NK-92 treated with Interleukin-12 subunit alpha and Interleukin-12 subunit beta, amount 100 ng/mL, for 24 hours (cell line): ENCODE measurements around the gene C20orf144.
"Not testable (repeated sequence)": the region's sequence is repeated elsewhere in the genome, so short reads cannot be mapped to it uniquely, and the experiment has no call there.

Experiments
- DNase-seq: peaks from one replicate; lab custom pipeline; 2025; lab: John Stamatoyannopoulos, UW

The C20orf144 gene

DNA sequence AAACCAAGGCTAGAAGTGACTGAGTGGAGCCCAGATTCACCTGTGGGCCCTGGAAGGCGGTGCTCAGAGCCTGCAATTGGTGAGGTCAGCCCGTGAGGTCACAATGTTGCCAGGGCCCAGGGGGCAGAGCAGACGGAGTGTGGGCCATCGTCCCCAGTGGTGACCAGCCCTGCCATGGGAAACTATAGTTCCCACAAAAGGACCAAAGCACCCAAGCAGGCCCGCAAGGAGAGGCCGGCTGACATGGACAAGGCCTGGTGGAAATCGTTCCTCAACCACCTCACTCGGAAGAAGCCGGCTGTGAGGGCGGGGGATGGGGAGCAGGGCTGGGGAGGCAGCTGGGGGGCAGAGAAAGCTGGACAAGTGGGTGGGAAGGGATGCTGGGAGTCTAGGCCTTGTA lies at the start of gene C20orf144:
TSS of gene C20orf144 (plus strand) at position 156 of the 400 bp plus-strand sequence. CDS start at position 175, 19 bp downstream.
- no peak for DNase-seq

DNA sequence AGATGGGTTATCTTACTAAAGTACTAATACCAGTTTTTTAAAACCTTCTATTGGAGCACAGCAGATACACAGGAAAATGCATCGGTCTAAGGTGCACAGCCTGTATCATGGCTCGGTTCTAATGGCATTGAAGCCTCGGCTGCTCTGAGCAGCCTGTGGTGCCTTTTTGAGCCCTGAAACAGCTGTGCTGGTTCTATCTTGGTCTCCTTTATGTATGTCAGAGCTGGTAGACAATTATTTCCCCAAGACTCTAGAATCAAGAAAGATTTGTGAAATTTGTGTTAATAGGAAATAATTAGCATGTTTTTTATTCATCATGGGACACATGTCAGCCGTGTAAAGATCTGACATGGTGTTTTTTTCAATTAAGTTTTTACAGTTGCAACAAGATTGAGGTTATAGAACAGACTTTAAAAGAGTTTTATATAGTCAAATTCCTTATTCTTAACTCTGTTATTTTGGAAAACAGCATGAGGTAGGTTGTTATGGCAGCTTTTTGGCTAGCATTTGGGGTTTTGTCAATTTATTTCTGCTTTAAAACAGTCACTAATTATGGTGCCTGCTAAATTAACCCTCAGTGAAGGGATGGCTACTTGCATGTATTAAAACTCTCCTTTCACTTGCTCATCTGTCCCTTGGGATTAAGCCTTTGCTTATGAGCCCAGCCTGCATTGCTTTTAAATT lies 40.3 kb upstream of the C20orf144 start:
- no peak for DNase-seq

- no peak for DNase-seq
Measured at GRCh38 chr20:33622705-33623365, 39.3 kb upstream of the C20orf144 start.

DNA sequence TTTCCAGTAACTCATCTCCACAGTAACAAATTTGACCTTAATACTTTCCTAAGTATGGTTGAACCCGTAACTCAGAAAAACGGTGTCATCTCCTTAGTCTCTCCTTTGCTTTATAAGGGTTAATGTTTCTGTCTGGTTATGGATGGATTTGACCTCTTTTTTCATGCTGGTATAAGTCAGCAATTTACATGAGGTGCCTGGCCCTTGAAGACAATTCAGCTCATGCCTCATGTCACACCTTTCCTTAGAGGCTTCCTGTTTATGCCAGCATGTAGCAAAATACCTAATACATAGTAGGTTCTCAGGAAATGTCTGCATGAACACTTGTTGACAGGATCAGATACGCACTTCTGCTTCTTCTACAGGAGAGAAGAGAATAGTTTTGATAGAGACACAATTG lies 37.7 kb upstream of the C20orf144 start:
- no peak for DNase-seq

DNA sequence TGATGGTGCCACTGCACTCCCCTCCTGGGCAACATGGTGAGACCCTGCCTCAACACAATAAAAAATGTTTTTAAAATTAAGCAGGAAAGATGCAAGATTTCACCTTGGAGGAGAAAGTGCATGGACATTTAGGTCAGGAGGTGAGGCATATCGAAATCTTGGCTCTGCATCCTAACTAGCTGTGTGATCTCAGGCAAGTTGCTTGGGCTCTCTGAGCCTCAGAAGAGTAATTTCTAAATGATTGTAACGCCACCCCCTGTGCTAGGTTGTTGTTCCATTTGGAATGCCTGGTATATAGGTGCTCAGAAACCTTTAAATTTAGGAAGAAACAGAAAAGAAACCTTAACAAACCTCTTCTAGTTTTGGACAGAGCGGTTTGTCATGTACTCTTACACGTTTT lies 35.9 kb upstream of the C20orf144 start:
- no peak for DNase-seq

DNA sequence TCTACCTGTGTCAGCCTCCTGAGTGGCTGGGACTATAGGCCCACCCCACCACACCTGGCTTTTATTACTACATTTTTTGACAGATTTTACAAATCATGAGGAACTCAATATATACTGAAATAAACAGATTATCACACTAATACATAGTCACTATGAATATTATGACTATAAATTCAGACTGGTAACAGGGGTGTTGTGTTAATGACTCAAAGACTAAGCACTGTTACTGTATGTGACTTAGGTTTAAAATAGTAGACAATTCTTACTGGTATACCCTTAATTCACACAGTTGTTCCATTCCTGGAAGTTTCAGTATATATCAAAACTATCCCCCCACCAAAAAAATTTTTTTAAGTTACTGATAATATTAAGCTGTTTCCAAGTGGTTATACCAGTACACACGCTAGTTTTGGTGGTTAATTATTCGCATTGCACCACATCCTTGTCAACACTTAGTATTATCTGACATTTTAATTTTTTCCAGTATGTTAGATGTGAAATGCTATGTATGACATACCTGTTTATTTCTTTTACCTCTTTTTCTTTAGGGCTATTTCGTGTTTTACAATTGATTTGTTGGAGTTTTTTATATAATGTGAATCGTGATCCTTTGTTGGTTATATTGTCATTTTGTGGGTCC lies 34.4 kb upstream of the C20orf144 start:
- DNase-seq: no peak

DNA sequence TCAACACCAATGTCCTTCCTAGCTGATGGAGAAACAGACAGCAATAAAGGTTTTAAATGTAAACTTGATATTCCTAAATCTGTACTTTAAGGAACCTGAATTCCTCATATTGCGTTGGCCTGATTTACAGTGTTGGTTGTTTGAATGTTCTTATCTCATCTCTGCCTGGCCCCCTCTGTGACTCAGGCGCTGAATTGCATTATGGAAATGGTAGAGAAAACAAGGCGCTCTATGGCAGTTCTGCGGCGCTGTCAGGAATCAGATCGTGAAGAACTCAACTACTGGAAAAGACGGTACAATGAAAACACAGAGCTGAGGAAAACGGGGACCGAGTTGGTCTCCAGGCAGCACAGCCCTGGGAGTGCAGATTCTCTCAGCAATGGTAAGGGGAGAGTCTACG lies 32.6 kb upstream of the C20orf144 start:
- no peak for DNase-seq

DNA sequence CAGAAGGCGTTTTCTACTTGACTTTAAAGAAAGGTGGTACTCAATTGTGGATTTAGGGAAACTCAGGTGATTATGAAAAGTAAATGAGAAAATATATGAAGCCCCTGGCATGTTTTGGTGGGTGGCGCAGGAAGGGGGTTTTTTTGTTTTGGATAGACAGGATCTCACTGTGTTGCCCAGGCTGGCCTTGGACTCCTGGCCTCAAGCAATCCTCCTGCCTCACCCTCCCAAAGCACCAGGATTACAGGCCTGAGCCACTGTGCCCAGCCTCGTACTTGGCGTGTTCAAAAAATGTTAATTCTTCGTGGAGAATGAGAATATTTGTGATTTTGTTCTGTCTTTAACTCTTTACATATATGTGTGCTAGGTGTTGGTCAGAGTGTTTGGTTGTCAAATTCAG lies 32.1 kb upstream of the C20orf144 start:
- DNase-seq: no peak

DNA sequence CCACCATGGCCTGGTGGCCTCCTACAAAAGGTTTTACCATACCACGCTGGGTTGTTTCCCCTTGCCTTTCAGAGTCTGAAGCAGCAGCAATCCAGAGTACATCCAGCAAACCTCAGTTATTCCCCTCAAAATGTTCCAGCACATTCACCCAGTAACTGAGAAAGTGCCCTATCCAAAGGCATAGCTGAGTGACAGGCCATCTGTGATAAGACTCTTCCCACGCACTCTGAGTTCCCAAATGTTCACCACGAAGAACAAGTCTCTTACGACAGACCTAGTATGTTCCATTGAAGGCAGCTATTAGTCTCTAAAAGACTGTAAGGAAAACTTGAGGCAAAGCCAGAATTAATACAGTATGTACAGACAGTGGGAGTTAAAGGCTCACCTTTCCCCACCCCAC lies 31.6 kb upstream of the C20orf144 start:
- DNase-seq: no peak

- not testable (repeated sequence) for DNase-seq
Measured at GRCh38 chr20:33631910-33632309, 30.2 kb upstream of the C20orf144 start.

- DNase-seq: no peak
Measured at GRCh38 chr20:33635341-33635740, 26.8 kb upstream of the C20orf144 start.

GRCh38 chr20:33636776-33637175 lies 25.4 kb upstream of the C20orf144 start:
- no peak for DNase-seq

- DNase-seq: no peak
Measured at GRCh38 chr20:33640287-33640686, 21.8 kb upstream of the C20orf144 start.

DNA sequence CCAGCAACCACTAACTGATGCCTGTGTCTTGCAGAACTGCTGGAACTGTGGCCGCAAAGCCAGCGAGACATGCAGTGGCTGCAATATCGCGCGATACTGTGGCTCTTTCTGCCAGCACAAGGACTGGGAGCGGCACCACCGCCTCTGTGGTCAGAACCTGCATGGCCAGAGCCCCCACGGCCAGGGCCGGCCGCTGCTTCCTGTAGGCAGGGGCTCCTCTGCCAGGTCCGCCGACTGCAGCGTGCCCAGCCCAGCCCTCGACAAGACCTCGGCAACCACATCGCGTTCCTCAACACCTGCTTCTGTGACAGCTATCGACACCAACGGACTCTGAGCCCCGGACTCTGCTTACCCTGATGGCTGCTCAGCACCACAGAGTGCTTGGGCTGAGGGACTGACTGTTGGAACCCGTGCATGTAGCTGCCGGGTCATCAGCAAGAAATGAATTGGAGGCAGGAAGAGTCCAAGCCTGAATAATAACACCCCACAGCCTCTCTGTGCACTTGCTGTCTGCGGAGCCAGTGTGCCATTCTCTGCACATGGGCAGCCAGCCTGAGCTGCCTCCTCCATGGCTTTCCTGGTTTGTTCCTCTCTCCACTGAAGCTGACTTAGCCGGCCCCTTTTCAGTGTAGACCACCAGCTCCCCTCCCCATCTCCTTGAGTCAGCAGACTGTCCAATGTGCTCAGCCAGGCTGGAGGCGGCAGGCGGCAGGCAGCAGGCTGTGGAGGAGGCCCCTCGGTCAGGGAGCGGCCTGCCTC lies 17.6 kb upstream of the C20orf144 start:
- no peak for DNase-seq

DNA sequence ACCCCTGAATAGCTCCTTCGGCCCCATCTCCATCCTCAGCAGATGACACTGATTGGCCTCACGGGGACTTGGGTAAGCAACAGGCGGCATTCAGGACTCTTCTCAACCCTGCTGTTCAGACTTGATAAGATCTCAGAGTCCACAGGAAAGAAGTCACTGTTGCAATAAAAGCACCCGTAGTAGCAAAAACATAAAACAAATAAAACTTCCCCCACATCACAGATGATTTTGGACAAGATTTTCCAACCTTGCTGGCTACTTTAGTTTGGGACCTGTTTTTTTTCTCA lies 17.1 kb upstream of the C20orf144 start:
- DNase-seq: no peak

DNA sequence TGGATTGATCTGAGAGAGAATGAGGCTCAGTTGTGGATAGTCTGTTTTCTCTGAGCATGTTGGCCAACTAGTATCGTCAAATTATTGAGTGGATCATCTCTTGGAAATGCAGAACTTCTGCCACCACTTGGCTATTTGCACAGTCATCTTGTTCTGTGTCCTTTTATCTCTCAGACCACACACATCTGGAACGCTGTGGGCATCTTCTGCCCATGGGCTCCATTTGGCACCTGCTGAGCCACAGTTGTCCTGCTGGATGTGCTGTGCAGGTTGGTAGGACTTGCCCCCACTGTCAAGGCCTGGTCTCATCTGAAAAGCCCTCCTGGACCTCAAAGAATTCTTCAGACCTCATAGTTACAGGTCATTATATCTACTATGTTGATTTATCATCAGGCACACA lies 16.7 kb upstream of the C20orf144 start:
- no peak for DNase-seq

- no peak for DNase-seq
Measured at GRCh38 chr20:33646191-33646590, 15.9 kb upstream of the C20orf144 start.

- not testable (repeated sequence) for DNase-seq
Measured at GRCh38 chr20:33646959-33647602, 15.0 kb upstream of the C20orf144 start.

GRCh38 chr20:33647603-33648395 lies 14.3 kb upstream of the C20orf144 start:
- DNase-seq: no peak

DNA sequence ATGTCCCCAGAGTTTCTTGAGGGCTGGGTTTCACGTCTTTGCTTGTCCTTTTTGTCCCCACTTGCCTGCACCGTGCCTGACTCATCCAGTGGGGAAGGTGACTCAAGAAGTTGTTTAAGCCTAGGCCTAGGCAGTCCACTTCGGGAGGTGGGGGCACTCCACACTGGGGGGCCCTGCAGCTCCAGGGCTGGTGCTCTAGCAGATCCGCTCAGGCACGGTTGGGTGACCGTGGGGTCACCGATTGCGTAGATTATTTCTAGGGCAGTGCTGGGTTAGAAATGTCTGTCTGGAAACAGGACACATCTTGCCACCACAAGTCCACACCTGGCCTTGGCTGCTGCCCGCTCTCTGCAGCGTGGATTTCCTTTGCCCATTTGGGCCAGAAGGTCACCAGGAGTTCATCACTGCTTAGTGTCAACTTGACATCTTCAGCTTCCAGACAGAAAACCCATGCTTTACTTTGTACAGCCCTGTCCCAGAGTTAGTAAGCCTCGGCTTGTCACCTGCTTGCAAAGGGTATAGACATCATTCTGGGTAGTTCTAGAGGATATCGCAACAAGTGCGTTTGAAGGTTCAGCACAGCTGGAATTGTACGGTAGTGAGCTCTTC lies 13.6 kb upstream of the C20orf144 start:
- DNase-seq: no peak

DNA sequence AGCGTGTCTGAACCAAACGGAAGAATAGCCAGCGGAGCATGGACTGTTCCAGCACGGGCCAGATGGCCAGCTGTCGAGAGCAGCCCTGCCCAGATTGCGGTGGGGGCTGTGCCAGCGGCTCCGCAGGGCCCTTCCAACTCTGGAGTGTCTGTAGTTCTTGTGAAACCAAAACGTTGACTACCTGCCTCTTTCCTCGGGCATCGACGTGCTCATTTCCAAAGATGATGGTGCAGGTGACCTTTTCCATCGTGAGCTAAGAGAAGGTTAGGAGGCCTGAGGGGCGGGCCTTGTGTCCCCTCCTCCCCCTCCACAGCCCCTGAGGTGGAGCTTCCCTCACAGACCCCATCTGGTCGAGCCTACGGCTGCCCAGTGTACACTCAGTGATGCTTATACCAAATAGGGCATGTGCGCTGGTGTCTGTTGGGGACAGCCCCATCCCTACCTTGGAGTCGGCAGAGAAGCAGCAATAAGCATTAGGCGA lies 12.9 kb upstream of the C20orf144 start:
- no peak for DNase-seq
